ENCODE results near the gene CNKSR2.

Gene CNKSR2

GRCh38 chrX:21678048-21678612 lies 303.9 kb downstream of the CNKSR2 start:
- no peak for DNase-seq

- no peak for DNase-seq
Observed at GRCh38 chrX:21683941-21684340, 309.7 kb downstream of the CNKSR2 start.

- DNase-seq: peak; percentile 3
Observed at GRCh38 chrX:21691512-21692018, 317.3 kb downstream of the CNKSR2 start.

- DNase-seq: no peak
Observed at GRCh38 chrX:21698272-21698671, 324.1 kb downstream of the CNKSR2 start.

GRCh38 chrX:21699136-21699535 lies 324.9 kb downstream of the CNKSR2 start:
- DNase-seq: no peak

GRCh38 chrX:21700275-21700674 lies 326.1 kb downstream of the CNKSR2 start:
- no peak for DNase-seq

- DNase-seq: no peak
Observed at GRCh38 chrX:21700967-21701366, 326.7 kb downstream of the CNKSR2 start.

GRCh38 chrX:21702725-21703124 lies 328.5 kb downstream of the CNKSR2 start:
- no peak for DNase-seq
